Subcutaneous adipose tissue (tissue), 4 donors: Measurements from ENCODE around the gene CRYZ. TPM values are rescaled to one million over a fixed set of nuclear protein-coding genes. Genes with fewer than 3 reads are reported as not detected.

ENCODE experiments used
- total RNA-seq, 4 donors: library from RNA; depleted of rRNA; stranded (reverse); fragments of >200 nt; gene quantifications; one replicate each; pipeline ENCODE4 v1.1.0, GENCODE V29; 2016
- TF ChIP-seq, protein P1 (sequence below): fragments of 450-650 bp; IDR thresholded peaks from one replicate; pipeline ENCODE4 v1.5.1; 2016; ENCODE audit warnings: low read depth, mild to moderate bottlenecking, control low read depth, antibody characterized with exemption, moderate library complexity

Gene CRYZ
- total RNA-seq, 4 donors from 2014 or later, result 21.6 to 40.3 (median 27.6) TPM

DNA sequence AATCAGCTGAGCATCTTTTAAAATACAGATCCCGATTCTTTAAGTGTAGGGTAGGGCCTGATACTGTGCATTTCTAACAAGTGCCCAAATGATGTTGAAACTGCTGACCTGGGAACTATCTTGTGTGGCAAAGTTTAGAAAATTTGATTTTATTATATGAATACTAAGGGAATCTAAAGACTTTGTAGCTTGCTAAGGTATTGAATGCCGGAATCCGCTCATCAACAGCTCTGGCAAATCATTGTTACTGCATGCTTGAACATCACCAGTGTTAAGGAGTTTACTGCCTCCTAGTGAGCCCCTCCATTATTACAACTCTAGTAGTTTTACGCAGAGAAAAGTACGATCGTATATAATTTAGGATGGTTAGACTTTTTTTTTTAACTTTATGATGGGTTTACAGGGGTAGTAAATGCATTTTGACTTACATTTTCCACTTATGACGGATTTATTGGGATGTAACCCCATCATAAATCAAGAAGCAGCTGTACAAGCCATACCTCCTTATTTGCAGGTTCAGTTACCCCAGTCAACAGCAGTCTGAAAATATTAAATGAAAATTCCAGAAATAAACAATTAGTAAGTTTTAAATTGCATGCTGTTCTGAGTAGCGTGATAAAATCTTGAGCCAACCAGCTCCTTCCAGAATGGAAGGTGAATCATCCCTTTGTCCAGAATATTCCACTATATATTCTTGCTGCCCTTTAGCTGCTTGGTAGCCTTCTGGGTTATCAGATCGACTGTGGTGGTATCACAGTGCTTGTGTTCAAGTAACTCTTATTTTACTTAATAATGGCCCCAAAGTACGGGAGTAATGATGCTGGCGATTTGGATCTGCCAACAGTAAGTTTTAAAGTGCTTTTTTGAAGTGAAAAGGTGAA is 994 bp upstream of the CRYZ start:
- TF ChIP-seq, protein P1, sequence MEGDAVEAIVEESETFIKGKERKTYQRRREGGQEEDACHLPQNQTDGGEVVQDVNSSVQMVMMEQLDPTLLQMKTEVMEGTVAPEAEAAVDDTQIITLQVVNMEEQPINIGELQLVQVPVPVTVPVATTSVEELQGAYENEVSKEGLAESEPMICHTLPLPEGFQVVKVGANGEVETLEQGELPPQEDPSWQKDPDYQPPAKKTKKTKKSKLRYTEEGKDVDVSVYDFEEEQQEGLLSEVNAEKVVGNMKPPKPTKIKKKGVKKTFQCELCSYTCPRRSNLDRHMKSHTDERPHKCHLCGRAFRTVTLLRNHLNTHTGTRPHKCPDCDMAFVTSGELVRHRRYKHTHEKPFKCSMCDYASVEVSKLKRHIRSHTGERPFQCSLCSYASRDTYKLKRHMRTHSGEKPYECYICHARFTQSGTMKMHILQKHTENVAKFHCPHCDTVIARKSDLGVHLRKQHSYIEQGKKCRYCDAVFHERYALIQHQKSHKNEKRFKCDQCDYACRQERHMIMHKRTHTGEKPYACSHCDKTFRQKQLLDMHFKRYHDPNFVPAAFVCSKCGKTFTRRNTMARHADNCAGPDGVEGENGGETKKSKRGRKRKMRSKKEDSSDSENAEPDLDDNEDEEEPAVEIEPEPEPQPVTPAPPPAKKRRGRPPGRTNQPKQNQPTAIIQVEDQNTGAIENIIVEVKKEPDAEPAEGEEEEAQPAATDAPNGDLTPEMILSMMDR, result no peak

DNA sequence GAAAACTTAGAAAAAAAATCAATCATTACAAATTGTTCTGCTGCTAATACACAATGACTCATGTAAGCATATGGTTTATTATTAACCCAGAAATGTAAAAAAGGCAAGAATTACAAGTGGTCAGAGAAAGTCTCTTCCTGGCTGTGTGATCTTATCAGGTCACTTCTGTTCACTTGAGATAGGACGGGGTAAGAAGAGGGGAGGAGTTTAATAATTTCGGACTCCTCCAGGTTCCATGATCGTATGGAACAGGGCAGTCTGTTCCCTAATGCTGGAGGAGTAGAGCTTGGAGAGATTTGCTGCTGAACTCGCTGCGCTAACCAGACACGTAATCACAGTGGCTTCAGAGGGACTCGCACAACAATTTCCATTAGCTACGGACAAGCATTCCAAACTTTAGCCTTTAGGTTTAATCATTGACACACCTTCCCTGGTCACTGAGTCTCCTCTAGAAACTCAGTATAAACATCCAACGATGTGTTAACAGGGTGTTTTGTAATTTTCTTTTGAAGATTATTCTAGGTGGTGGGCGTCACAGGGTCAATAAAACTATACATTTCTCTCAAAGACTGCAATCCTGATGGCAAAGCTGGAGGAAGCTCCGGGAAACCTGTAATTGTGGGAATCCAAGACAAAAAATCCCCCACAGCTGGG is 1.3 kb downstream of the CRYZ start:
- TF ChIP-seq, protein P1, result no peak

DNA sequence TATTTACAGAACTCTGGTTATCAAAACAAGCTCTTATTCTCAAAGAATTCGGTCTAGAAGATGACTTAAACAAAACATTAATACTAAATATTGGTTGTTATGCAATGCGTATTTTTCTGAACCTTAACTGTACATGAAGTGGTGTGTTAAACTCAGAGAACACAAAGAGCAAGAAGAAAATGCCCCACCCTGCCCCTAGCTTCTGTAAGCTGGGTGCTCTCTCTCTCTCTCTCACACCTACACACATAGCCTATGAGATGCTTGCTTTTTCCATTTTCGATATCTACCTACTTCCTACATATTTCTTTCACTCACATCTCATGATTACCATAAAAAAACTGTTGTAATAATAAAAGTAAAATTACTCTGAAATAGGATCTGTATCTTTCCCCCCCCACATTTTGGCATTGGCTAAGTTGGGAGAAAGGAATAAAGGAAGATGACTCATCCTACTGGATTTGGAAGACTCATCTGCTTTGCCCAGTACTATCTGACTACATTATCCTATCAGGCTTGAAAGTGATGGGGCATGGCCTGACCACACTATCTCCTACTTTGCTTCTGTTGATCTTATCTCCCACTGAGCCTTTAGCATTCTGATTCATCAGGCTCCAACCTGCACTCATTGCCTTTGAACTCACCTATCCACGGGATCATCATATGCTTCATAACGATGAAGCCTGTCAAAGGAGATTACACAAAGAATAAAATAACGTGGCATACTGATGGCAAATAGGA is 2.9 kb downstream of the CRYZ start:
- TF ChIP-seq, protein P1, result no peak

DNA sequence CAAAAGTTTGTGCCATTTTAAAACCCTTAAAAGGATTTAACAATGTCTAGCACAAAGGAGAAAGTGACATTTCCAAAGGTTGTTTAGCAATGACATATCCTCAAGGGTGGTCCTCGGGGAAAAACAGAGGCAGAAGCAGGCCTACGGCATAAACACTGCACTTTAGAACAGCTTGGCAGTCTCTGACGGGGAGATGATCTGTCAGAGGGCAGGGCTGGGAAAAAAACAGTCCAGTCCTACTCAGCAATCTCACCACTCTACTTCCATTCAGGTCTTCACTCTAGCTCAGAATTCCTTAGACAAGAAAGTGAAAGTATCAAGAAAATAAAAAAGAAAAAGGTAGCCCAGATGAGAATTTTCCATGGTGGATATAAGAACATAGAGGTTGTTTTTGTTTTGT is 4.1 kb downstream of the CRYZ start:
- TF ChIP-seq, protein P1, result no peak

DNA sequence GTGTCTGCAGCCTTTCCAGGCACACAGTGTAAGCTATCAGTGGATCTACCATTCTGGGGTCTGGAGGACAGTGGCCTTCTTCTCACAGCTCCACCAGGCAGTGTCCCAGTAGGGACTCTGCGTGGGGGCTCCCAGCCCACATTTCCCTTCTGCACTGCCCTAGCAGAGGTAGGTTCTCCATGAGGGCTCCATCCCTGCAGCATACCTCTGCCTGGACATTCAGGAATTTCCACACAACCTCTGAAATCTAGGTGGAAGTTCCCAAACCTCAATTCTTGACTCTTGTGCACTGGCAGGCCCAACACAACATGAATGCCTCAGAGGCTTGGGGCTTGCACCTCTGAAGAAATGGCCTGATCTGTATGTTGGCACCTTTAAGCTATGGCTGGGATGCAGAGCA is 6.8 kb downstream of the CRYZ start:
- TF ChIP-seq, protein P1, result no peak

DNA sequence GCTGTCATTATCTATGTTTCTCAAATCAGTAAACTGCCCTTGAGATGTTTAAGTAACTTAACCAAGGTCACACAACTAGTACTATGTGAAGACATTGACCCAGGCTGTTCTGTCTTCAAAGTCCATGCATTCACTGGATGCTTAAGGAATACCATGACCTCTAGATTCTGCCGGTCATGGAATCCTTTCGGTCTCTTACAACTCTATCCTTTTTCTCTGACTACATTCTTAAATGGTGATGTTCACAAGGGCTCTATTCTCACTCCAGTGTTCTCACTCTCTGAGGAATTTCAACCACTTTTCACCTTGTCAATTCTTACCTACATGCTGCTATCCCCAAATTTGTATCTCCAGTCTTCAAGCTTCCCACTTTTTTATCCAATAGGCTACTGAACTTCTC is 15.2 kb downstream of the CRYZ start:
- TF ChIP-seq, protein P1, result no peak

DNA sequence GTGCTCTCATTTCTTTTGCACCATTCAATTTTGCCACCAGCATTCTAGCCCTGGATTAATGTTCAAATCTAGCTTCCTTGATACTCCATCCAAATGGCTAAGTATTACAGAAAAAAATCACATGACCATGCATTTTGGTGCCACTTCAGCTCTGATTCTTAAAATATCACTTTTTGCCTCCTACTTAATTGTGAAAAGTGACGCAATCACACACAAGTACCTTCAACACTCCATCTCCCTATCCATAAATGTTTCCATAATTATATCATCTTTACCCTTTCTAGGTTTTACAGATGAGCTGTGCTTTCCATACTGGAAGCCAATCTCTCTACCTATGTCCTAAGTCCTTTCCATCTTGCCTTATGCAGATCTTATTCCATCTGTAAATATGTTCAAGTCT is 16.0 kb downstream of the CRYZ start:
- TF ChIP-seq, protein P1, result no peak
